H1 (cell line): ENCODE measurements around the gene PDK1. TPM values are rescaled to one million over a fixed set of nuclear protein-coding genes. Genes with fewer than 3 reads are reported as not detected.

Source experiments
- CTCF ChIA-PET: fragments of 300-600 bp; sonication (Branson Sonifier 250); formaldehyde crosslinking; loops from one replicate; lab custom pipeline; 2021; ENCODE audit not compliant: partially characterized antibody; lab: Charles Lee
- POLR2A ChIA-PET: fragments of 300-600 bp; sonication (Branson Sonifier 250); formaldehyde crosslinking; loops from one replicate; lab custom pipeline; 2021; ENCODE audit warnings: inconsistent platforms; ENCODE audit not compliant: partially characterized antibody; lab: Charles Lee
- DNase-seq, 2 experiments: peaks; one replicate each; pipeline versions ENCODE4 v3.0.0 to v3.0.0-alpha.2; 2010 to 2022; ENCODE audit warnings: low spot score in 2 of 2, low read depth in 1 of 2, mixed read lengths in 1 of 2
- FAIRE-seq: peaks from 2 replicates; lab custom pipeline; 2011; peaks lifted over from hg19 to GRCh38; lab: Jason Lieb, UNC
- H2AFZ ChIP-seq: 2 replicates; pipeline ENCODE4 v1.8.1; 2012; ENCODE audit warnings: low read length, inconsistent platforms
- H2AK5ac ChIP-seq: 2 replicates; pipeline ENCODE4 v1.6.1; 2013; ENCODE audit warnings: low read depth, low read length
- H2BK120ac ChIP-seq: replicated peaks from 2 replicates; pipeline ENCODE3; 2013; ENCODE audit warnings: low read depth, low read length, inconsistent platforms
- H2BK12ac ChIP-seq: 2 replicates; pipeline ENCODE4 v1.6.1; 2013; ENCODE audit warnings: low read depth, low read length
- H2BK15ac ChIP-seq: 2 replicates; pipeline ENCODE4 v1.6.1; 2013; ENCODE audit warnings: low read length
- H2BK20ac ChIP-seq: 2 replicates; pipeline ENCODE4 v1.6.1; 2013; ENCODE audit warnings: low read length
- H2BK5ac ChIP-seq: 2 replicates; pipeline ENCODE4 v1.6.1; 2013; ENCODE audit warnings: low read depth, low read length
- H3K14ac ChIP-seq: 2 replicates; pipeline ENCODE4 v1.6.1; 2013; ENCODE audit warnings: inconsistent platforms; ENCODE audit not compliant: insufficient read length
- H3K18ac ChIP-seq: 2 replicates; pipeline ENCODE4 v1.6.1; 2013; ENCODE audit warnings: low read length; ENCODE audit errors: extremely low read depth
- H3K23ac ChIP-seq: 2 replicates; pipeline ENCODE4 v1.6.1; 2013; ENCODE audit warnings: inconsistent platforms; ENCODE audit not compliant: insufficient read length
- H3K23me2 ChIP-seq: 2 replicates; pipeline ENCODE4 v1.6.1; 2013; ENCODE audit warnings: low read depth, low read length
- H3K27ac ChIP-seq: 2 replicates; pipeline ENCODE4 v1.6.1; 2011; ENCODE audit warnings: low read depth, low read length, inconsistent platforms
- H3K27me3 ChIP-seq, 4 experiments: replicated peaks in 1 of 4; 1 replicate in 1 of 4; 2 replicates in 3 of 4; pipeline versions ENCODE4 v1.6.1 to v1.8.1; 2011 to 2013; ENCODE audit warnings: low read length in 3 of 4, mild to moderate bottlenecking in 3 of 4, inconsistent platforms in 2 of 4, mixed read lengths in 2 of 4, moderate library complexity in 1 of 4; ENCODE audit not compliant: control insufficient read depth in 3 of 4, insufficient read depth in 3 of 4; ENCODE audit errors: extremely low read depth in 1 of 4
- H3K36me3 ChIP-seq, 4 experiments: 2 replicates each; pipeline versions ENCODE4 v1.6.1 to v1.8.1; 2011 to 2013; ENCODE audit warnings: mild to moderate bottlenecking in 4 of 4, low read length in 3 of 4, moderate library complexity in 2 of 4, control low read depth in 1 of 4, inconsistent platforms in 1 of 4; ENCODE audit not compliant: insufficient read depth in 4 of 4, control insufficient read depth in 2 of 4
- H3K4ac ChIP-seq: replicated peaks from 2 replicates; pipeline ENCODE3; 2013; ENCODE audit warnings: low read length, low read depth, mixed read lengths, inconsistent platforms; ENCODE audit not compliant: insufficient read length
- H3K4me1 ChIP-seq, 4 experiments: replicated peaks in 1 of 4; 1 replicate in 1 of 4; 2 replicates in 3 of 4; pipeline versions ENCODE4 v1.6.1 to v1.8.1; 2011 to 2013; ENCODE audit warnings: low read length in 3 of 4, inconsistent platforms in 2 of 4, mixed read lengths in 1 of 4; ENCODE audit not compliant: insufficient read depth in 4 of 4, control insufficient read depth in 3 of 4
- H3K4me2 ChIP-seq, 2 experiments: 2 replicates each; pipeline versions ENCODE4 v1.6.1 to v1.8.1; 2011 to 2013; ENCODE audit warnings: low read depth in 2 of 2, low read length in 2 of 2, control low read depth in 1 of 2, inconsistent platforms in 1 of 2, mild to moderate bottlenecking in 1 of 2; ENCODE audit not compliant: insufficient read depth in 1 of 2
- H3K4me3 ChIP-seq, 4 experiments: fragments of 200-600, 300-600 bp in 1 of 4; sonication (generic), shearing (Covaris generic), sonication (Bioruptor Twin) in 1 of 4; 2 replicates each; pipeline versions ENCODE4 v1.5.1 to v1.8.1; 2011 to 2016; ENCODE audit warnings: low read length in 4 of 4, low read depth in 3 of 4, control low read depth in 2 of 4, inconsistent platforms in 2 of 4, mild to moderate bottlenecking in 2 of 4, mixed read lengths in 1 of 4, moderate library complexity in 1 of 4; ENCODE audit not compliant: insufficient read depth in 2 of 4; ENCODE audit errors: extremely low read depth in 1 of 4
- H3K56ac ChIP-seq: replicated peaks from 2 replicates; pipeline ENCODE3; 2013; ENCODE audit warnings: low read depth, mild to moderate bottlenecking, mixed read lengths, low read length, inconsistent platforms; ENCODE audit not compliant: insufficient read length
- H3K79me1 ChIP-seq: 2 replicates; pipeline ENCODE4 v1.6.1; 2013; ENCODE audit warnings: low read depth, low read length, control low read depth
- H3K79me2 ChIP-seq, 2 experiments: 2 replicates each; pipeline versions ENCODE4 v1.6.1 to v1.8.1; 2012 to 2013; ENCODE audit warnings: low read length in 2 of 2, mild to moderate bottlenecking in 2 of 2, inconsistent platforms in 1 of 2; ENCODE audit not compliant: insufficient read depth in 2 of 2, control insufficient read depth in 1 of 2
- H3K9ac ChIP-seq, 4 experiments: replicated peaks in 1 of 4; 1 replicate in 1 of 4; 2 replicates in 3 of 4; pipeline versions ENCODE4 v1.6.1 to v1.8.1; 2011 to 2013; ENCODE audit warnings: low read depth in 3 of 4, low read length in 3 of 4, control low read depth in 2 of 4, mild to moderate bottlenecking in 2 of 4, moderate library complexity in 2 of 4, inconsistent platforms in 1 of 4; ENCODE audit errors: extremely low read depth in 1 of 4
- H3K9me3 ChIP-seq, 2 experiments: 2 replicates each; pipeline versions ENCODE4 v1.6.1 to v1.8.1; 2012 to 2013; ENCODE audit warnings: mild to moderate bottlenecking in 2 of 2, moderate library complexity in 2 of 2, control low read depth in 1 of 2, inconsistent platforms in 1 of 2, low read depth in 1 of 2, low read length in 1 of 2, mixed read lengths in 1 of 2; ENCODE audit not compliant: insufficient read depth in 2 of 2
- H4K20me1 ChIP-seq, 2 experiments: replicated peaks in 1 of 2; 2 replicates each; pipeline versions ENCODE3 to v1.8.1; 2011 to 2013; ENCODE audit warnings: inconsistent platforms in 2 of 2, low read length in 2 of 2, mild to moderate bottlenecking in 1 of 2; ENCODE audit not compliant: insufficient read depth in 2 of 2, control insufficient read depth in 1 of 2
- H4K5ac ChIP-seq: 2 replicates; pipeline ENCODE4 v1.6.1; 2013; ENCODE audit warnings: low read length, low read depth, mixed read lengths, inconsistent platforms; ENCODE audit not compliant: insufficient read length
- H4K8ac ChIP-seq: 2 replicates; pipeline ENCODE4 v1.8.0; 2013; ENCODE audit warnings: mild to moderate bottlenecking, moderate library complexity, low read length, inconsistent platforms; ENCODE audit not compliant: insufficient read depth; ENCODE audit errors: extremely low read depth
- H4K91ac ChIP-seq: replicated peaks from 2 replicates; pipeline ENCODE3; 2013; ENCODE audit warnings: low read length, mixed read lengths, inconsistent platforms; ENCODE audit not compliant: insufficient read length
- SP1 ChIP-seq: IDR thresholded peaks from 2 replicates; pipeline ENCODE4 v1.6.1; 2011; ENCODE audit warnings: low read depth, low read length
- TBP ChIP-seq: IDR thresholded peaks from 2 replicates; pipeline ENCODE4 v1.6.1; 2011; ENCODE audit warnings: low read depth, low read length, improper control_type of control experiment
- WGBS, 2 experiments: shearing (Covaris generic) in 1 of 2; methylation state at CpG; one replicate each; pipeline versions ENCODE4 v1.1.6 to v1.1.7; 2013 to 2015; ENCODE audit warnings: low lambda C conversion rate in 2 of 2, mixed read lengths in 2 of 2, inconsistent platforms in 1 of 2, low coverage in 1 of 2, missing lambda C conversion rate in 1 of 2; ENCODE audit not compliant: insufficient replicate concordance in 2 of 2, insufficient coverage in 1 of 2, insufficient read length in 1 of 2; ENCODE audit errors: extremely low coverage in 1 of 2, missing lambda C conversion rate in 1 of 2; 5-methylcytosine and 5-hydroxymethylcytosine counted together
- polyA plus RNA-seq, 7 experiments: library from polyadenylated mRNA; depleted of rRNA in 3 of 7; stranded (reverse) in 5 of 7; unstranded in 2 of 7; fragments of >200 nt in 5 of 7; fragments of 200-250 nt in 2 of 7; gene quantifications; 1 replicate in 5 of 7; 2 replicates in 1 of 7; 4 replicates in 1 of 7; pipeline versions ENCODE4 v1.2.1 to v1.2.3, GENCODE V29; 2011 to 2013; ENCODE audit warnings: missing spikeins in 2 of 7, mixed read lengths in 2 of 7
- total RNA-seq: library from RNA; stranded (reverse); fragmentation: NEBNext Ultra II Directional; extraction: Animal tissue kit (Norgen Biotek cat#: 25700); gene quantifications from 2 replicates; pipeline ENCODE4 v1.2.1, GENCODE V29; 2021

The PDK1 gene
- total and polyA plus RNA-seq, 2 of the 8 experiments (the other 6 are each of a cell fraction or from before 2014, with no cell fraction given), result 18.2 to 21.9 TPM

GRCh38 chr2:172513524-172513900 lies 42.4 kb upstream of the PDK1 start:
- H3K18ac ChIP-seq, result no peak overlapping the region
- no peak overlapping the region for H4K8ac ChIP-seq
- H2BK120ac ChIP-seq, result no peak overlapping the region
- no peaks in the 10 kb centered on the region for H3K23me2 ChIP-seq
- no peak overlapping the region for H2BK20ac ChIP-seq
- no peak overlapping the region for H3K14ac ChIP-seq
- no peak for TF ChIP-seq TBP
- TF ChIP-seq SP1, result no peak
- H3K4me2 ChIP-seq, result no peak overlapping the region
- no peak overlapping the region for H2AFZ ChIP-seq
- H3K56ac ChIP-seq, result no peak overlapping the region
- no peak overlapping the region for H4K5ac ChIP-seq
- DNase-seq (no peak), FAIRE-seq (no peak)
- H3K9ac ChIP-seq, result no peak overlapping the region
- ChIA-PET CTCF (interaction anchor here (0.8 kb wide), 1 partner anchor 162 kb away, joined by 3 read pairs; no protein-coding TSS in a partner anchor), POLR2A (no interaction called here)
- no peak overlapping the region for H3K23ac ChIP-seq
- no peaks in the 10 kb centered on the region for H3K27me3 ChIP-seq
- no peaks in the 10 kb centered on the region for H4K20me1 ChIP-seq
- H3K79me1 ChIP-seq, result no peaks in the 10 kb centered on the region
- WGBS, 2 experiments, result 96% methylated on average over 6 of the region's 6 CpGs; no CpG with 5 or more reads in 1 of the 2 experiments
- peaks cover 0 to 23% (median 5%) of the 10 kb centered on the region in 4 experiments; a peak in 3 of 8 replicates for H3K36me3 ChIP-seq
- H2BK15ac ChIP-seq, result no peak overlapping the region
- H3K4me1 ChIP-seq, result no peaks in the 10 kb centered on the region
- no peak overlapping the region for H4K91ac ChIP-seq
- no peak overlapping the region for H3K4me3 ChIP-seq
- no peak overlapping the region for H2BK12ac ChIP-seq
- H3K4ac ChIP-seq, result no peak overlapping the region
- H3K27ac ChIP-seq, result no peak overlapping the region
- H3K9me3 ChIP-seq, result peaks cover 28 to 37% of the 10 kb centered on the region in 2 experiments
- H3K79me2 ChIP-seq, result no peaks in the 10 kb centered on the region
- H2BK5ac ChIP-seq, result no peak overlapping the region
- H2AK5ac ChIP-seq, result no peak overlapping the region
